OCI-LY7 (cell line): ENCODE results near the gene CDK15. TPM values are rescaled to one million over a fixed set of nuclear protein-coding genes. Genes with fewer than 3 reads are reported as not detected.

ENCODE experiments used
- BruUV-seq: library from RNA; stranded (reverse); fragments of 400-500 nt; replicated peaks from 2 replicates; lab custom pipeline; 2021; lab: Mats Ljungman, UMichigan
- CTCF ChIA-PET: fragments of 300-600 bp; sonication (Branson Sonifier 250); formaldehyde crosslinking; loops from one replicate; lab custom pipeline; 2022; ENCODE audit warnings: antibody characterized with exemption; ENCODE audit not compliant: unreplicated experiment; lab: Charles Lee
- POLR2A ChIA-PET: fragments of 300-600 bp; sonication (Branson Sonifier 250); formaldehyde crosslinking; loops from one replicate; lab custom pipeline; 2022; ENCODE audit warnings: antibody characterized with exemption; lab: Charles Lee
- DNase-seq: peaks from one replicate; pipeline ENCODE4 v3.0.0-alpha.2; 2015; ENCODE audit warnings: low spot score
- H2AFZ ChIP-seq: fragments of 200-600 bp; sonication (generic), shearing (Covaris generic); 2 replicates; pipeline ENCODE4 v1.6.1; 2014; ENCODE audit warnings: mild to moderate bottlenecking, antibody characterized with exemption, low read length, moderate library complexity
- H3K27ac ChIP-seq: fragments of 200-600 bp; sonication (generic); 2 replicates; pipeline ENCODE4 v1.5.1; 2014; ENCODE audit warnings: mixed run types, low read depth, mild to moderate bottlenecking, moderate library complexity, low read length, inconsistent platforms; ENCODE audit not compliant: poor library complexity, severe bottlenecking
- H3K36me3 ChIP-seq: fragments of 200-600 bp; sonication (generic); 2 replicates; pipeline ENCODE4 v1.6.1; 2014; ENCODE audit warnings: mild to moderate bottlenecking, antibody characterized with exemption, low read length, moderate library complexity, mixed read lengths; ENCODE audit not compliant: insufficient read depth
- H3K4me1 ChIP-seq: fragments of 200-600 bp; sonication (generic); 2 replicates; pipeline ENCODE4 v1.5.1; 2014; ENCODE audit warnings: mild to moderate bottlenecking, low read length; ENCODE audit not compliant: insufficient read depth, poor library complexity, severe bottlenecking
- H3K4me2 ChIP-seq: fragments of 200-600 bp; sonication (generic); 2 replicates; pipeline ENCODE4 v1.6.1; 2014; ENCODE audit warnings: mild to moderate bottlenecking, low read length
- H3K4me3 ChIP-seq: fragments of 200-600 bp; sonication (generic); 2 replicates; pipeline ENCODE4 v1.5.1; 2014; ENCODE audit warnings: mild to moderate bottlenecking, low read depth, low read length; ENCODE audit not compliant: poor library complexity, severe bottlenecking
- H3K79me2 ChIP-seq: fragments of 200-600 bp; sonication (generic); 2 replicates; pipeline ENCODE4 v1.6.1; 2016; ENCODE audit warnings: low read depth, mild to moderate bottlenecking, low read length, moderate library complexity, mixed read lengths; ENCODE audit not compliant: insufficient read depth
- H3K9me2 ChIP-seq: fragments of 200-600 bp; sonication (generic); 2 replicates; pipeline ENCODE4 v1.6.1; 2016; ENCODE audit warnings: mild to moderate bottlenecking, low read length, mixed read lengths; ENCODE audit not compliant: insufficient read depth
- H3K9me3 ChIP-seq: fragments of 200-600 bp; sonication (generic); 2 replicates; pipeline ENCODE4 v1.6.1; 2014; ENCODE audit warnings: mild to moderate bottlenecking, mixed run types, low read length, mixed read lengths
- H4K20me1 ChIP-seq: fragments of 200-600 bp; sonication (generic); 2 replicates; pipeline ENCODE4 v1.6.1; 2014; ENCODE audit warnings: mild to moderate bottlenecking, antibody characterized with exemption, low read length, moderate library complexity, mixed read lengths; ENCODE audit not compliant: insufficient read depth
- EZH2phosphoT487 ChIP-seq: fragments of 200-600 bp; sonication (generic); IDR thresholded peaks from 2 replicates; pipeline ENCODE4 v1.6.1; 2018; ENCODE audit warnings: low read depth, borderline replicate concordance, mild to moderate bottlenecking, mixed run types, antibody characterized with exemption, low read length, moderate library complexity, mixed read lengths
- intact Hi-C: fragments of 100-400 bp; cut with micrococcal nuclease; formaldehyde crosslinking; loops from one replicate; pipeline ENCODE4 v1.10.0; 2022; ENCODE audit not compliant: unreplicated experiment
- total RNA-seq, 2 experiments: library from RNA; depleted of rRNA in 1 of 2; stranded (reverse); fragments of >200 nt in 1 of 2; shearing (Covaris generic) in 1 of 2; gene quantifications; 2 replicates each; pipeline ENCODE4 v1.2.3, GENCODE V29; 2014 to 2022
- TF ChIP-seq, protein P1 (sequence below): fragments of 200-600 bp; sonication (generic); conservative IDR thresholded peaks from 2 replicates; pipeline ENCODE4 v1.5.1; 2014; ENCODE audit warnings: mild to moderate bottlenecking, antibody characterized with exemption, low read length, moderate library complexity, mixed read lengths

The CDK15 gene
- total RNA-seq, 2 experiments from 2014 or later = not detected

DNA sequence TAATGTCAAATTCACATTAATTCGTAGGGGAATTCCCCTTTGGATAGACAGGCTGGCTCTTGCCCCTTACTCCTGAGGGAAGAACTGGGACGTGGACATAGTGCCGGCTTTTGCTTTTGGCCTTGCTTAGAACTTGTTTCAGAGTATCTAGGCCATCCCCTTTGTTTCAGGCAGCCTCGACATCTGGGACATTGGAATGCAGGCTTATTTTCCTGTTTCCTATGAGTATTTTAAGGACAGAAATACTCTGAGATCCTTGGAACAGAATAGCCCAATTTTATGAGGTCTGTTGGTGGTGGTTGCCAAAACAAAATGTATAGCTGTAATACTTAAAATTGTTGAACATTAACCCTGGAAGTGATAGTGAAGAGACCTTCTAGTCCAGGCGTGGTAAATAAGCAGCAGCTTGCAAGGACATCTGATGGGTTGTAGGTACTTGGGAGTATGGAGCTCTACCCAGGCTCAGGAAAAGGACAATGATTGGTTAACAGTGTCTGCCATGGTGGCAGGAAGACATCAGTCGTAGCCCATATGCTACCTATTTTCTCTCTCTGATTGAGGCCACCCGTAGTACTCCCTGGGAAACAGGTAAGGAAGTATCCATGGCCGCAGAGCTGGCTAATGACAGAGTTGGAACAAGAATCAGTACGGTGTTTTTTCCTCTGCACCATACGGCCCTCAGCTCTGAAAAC, 112.4 kb downstream of the CDK15 start:
- BruUV-seq = no TSS peak
- ChIA-PET CTCF (interaction anchor here (0.6 kb wide), 1 partner anchor 60 kb away, joined by 6 read pairs; no protein-coding TSS in a partner anchor), POLR2A (no interaction called here)
- Histone ChIP-seq H2AFZ (no peak overlapping the region), H3K79me2 (no peaks in the 10 kb centered on the region), H3K4me3 (no peak overlapping the region), H3K27ac (no peak overlapping the region), H3K36me3 (no peaks in the 10 kb centered on the region), H4K20me1 (no peaks in the 10 kb centered on the region), H3K9me2 (no peaks in the 10 kb centered on the region), H3K4me1 (no peaks in the 10 kb centered on the region), H3K9me3 (no peaks in the 10 kb centered on the region), H3K4me2 (no peak overlapping the region)
- intact Hi-C loops = no loop called here
- TF ChIP-seq, protein P1, sequence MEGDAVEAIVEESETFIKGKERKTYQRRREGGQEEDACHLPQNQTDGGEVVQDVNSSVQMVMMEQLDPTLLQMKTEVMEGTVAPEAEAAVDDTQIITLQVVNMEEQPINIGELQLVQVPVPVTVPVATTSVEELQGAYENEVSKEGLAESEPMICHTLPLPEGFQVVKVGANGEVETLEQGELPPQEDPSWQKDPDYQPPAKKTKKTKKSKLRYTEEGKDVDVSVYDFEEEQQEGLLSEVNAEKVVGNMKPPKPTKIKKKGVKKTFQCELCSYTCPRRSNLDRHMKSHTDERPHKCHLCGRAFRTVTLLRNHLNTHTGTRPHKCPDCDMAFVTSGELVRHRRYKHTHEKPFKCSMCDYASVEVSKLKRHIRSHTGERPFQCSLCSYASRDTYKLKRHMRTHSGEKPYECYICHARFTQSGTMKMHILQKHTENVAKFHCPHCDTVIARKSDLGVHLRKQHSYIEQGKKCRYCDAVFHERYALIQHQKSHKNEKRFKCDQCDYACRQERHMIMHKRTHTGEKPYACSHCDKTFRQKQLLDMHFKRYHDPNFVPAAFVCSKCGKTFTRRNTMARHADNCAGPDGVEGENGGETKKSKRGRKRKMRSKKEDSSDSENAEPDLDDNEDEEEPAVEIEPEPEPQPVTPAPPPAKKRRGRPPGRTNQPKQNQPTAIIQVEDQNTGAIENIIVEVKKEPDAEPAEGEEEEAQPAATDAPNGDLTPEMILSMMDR = no peak
- TF ChIP-seq EZH2phosphoT487 = no peak
- DNase-seq = no peak

DNA sequence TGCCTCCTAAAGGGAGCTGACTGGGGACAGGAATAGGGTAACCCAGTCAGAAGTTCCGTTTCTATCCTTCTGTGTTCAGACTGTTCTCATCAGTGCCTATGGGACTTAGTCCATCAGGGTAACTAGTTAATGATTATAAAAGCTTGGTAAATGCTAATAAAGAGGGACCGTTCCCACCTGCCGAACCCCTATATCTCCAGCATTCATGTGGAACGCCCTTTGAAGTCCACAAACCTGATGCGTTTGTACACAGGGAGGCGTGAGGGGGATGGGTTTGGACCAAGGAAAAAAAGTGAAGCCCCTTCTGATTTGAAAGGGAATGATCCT, 112.9 kb downstream of the CDK15 start:
- Histone ChIP-seq H3K36me3 (no peaks in the 10 kb centered on the region), H3K4me2 (no peak overlapping the region), H3K9me3 (no peaks in the 10 kb centered on the region), H2AFZ (no peak overlapping the region), H4K20me1 (no peaks in the 10 kb centered on the region), H3K4me3 (no peak overlapping the region), H3K9me2 (no peaks in the 10 kb centered on the region), H3K4me1 (no peaks in the 10 kb centered on the region), H3K27ac (no peak overlapping the region), H3K79me2 (no peaks in the 10 kb centered on the region)
- POLR2A ChIA-PET = no interaction called here
- CTCF ChIA-PET = interaction anchor here (0.6 kb wide), 1 partner anchor 61 kb away, joined by 6 read pairs; no protein-coding TSS in a partner anchor
- intact Hi-C loops = no loop called here
- TF ChIP-seq, protein P1 = no peak
- no peak for TF ChIP-seq EZH2phosphoT487
- no TSS peak for BruUV-seq
- DNase-seq = no peak

DNA sequence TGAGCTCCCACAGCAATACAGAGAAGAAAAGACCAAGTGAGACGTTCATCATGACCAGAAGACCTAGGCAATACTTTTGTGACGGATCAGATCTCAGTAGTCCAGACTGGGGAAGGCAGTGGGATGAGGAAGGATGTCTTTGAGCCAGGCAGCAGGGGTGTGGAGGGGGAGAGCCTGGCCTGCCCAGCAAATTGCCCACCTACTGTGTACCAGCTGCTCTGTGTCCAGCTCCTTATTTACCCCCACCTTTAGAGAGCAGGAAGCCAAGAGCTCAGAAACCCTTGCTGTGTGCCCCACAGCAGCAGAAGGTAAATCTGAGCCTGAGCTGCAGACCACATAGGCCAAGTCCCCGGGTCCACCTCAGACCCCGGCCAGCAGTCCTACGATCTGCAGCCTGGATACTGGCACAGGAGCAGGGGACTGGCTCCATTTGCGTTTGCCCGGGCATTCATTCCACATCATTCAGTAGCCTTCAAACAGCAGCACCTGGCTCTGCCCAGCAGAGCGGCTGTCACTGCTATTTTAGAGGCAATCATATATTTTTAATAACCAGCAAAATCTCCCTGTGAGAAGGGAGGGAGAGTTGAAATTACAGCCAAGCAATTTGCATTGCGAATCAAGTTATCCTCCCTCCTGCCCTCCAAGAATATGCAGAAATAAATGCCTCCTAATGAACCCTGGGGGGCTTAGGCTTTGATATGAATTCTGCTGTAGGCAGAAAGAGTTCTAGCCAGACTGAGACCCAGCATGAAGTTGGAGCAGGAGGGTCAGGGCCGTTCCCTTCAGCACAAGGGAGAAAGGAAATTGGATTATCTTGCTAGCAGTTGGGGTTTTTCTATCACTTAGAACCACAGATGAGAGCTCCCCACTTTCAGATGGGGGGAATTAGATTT, 117.3 kb downstream of the CDK15 start:
- no TSS peak for BruUV-seq
- TF ChIP-seq EZH2phosphoT487 = no peak
- TF ChIP-seq, protein P1 = no peak

More for the DNA sequence above, 117.3 kb downstream of the CDK15 start:
- no peaks in the 10 kb centered on the region for H3K79me2 ChIP-seq
- intact Hi-C loops = no loop called here
- ChIA-PET POLR2A (no interaction called here), CTCF (no interaction called here)
- no peaks in the 10 kb centered on the region for H3K4me1 ChIP-seq
- H3K9me3 ChIP-seq = no peaks in the 10 kb centered on the region
- H2AFZ ChIP-seq = no peak overlapping the region
- H3K9me2 ChIP-seq = no peaks in the 10 kb centered on the region
- no peak overlapping the region for H3K4me3 ChIP-seq
- H3K36me3 ChIP-seq = no peaks in the 10 kb centered on the region
- no peaks in the 10 kb centered on the region for H4K20me1 ChIP-seq
- no peak overlapping the region for H3K4me2 ChIP-seq
- no peak overlapping the region for H3K27ac ChIP-seq
- no peak for DNase-seq
